ENCODE measurements around the gene ANO3. TPM values are rescaled to one million over a fixed set of nuclear protein-coding genes. Genes with fewer than 3 reads are reported as not detected.

ANO3 gene
- total RNA-seq, 1 donor from 2014 or later = not detected

GRCh38 chr11:26704249-26704648, 372.3 kb downstream of the ANO3 start:
- DNase-seq (ENCODE audit: low read depth in 2 of 2) = no peak

GRCh38 chr11:26706181-26706580, 374.3 kb downstream of the ANO3 start:
- no peak for DNase-seq (ENCODE audit: low read depth in 2 of 2)

- DNase-seq (ENCODE audit: low read depth in 2 of 2) = no peak
Measured at GRCh38 chr11:26708736-26709456, 377.0 kb downstream of the ANO3 start.

- DNase-seq (ENCODE audit: low read depth in 2 of 2) = no peak
Measured at GRCh38 chr11:26710489-26710888, 378.6 kb downstream of the ANO3 start.

- no peak for DNase-seq (ENCODE audit: low read depth in 2 of 2)
Measured at GRCh38 chr11:26712497-26712896, 380.6 kb downstream of the ANO3 start.

Other genes starting within 250 kb of the ANO3 start
- not detected in 2 replicates for gene MUC15, start 240.1 kb downstream of the ANO3 start, total RNA-seq